ENCODE data around the gene RXRA. TPM values are rescaled to one million over a fixed set of nuclear protein-coding genes. Genes with fewer than 3 reads are reported as not detected.
A peak's percentile ranks its signal among the peaks of the same experiment; 100 is the strongest.

The RXRA gene
- total and polyA plus RNA-seq, 10 of the 15 experiments (the other 5 are each of a cell fraction or from before 2014, with no cell fraction given): 0.89 to 36.8 (median 11.1) TPM

- intact Hi-C loops (cut with micrococcal nuclease; ENCODE audit: unreplicated experiment): loop anchor here (5.0 kb wide), 1 partner anchor 47 kb away; no protein-coding TSS in a partner anchor
- FAIRE-seq: no peak
- H3K79me2 ChIP-seq (ENCODE audit: control insufficient read depth, insufficient read depth, low read length): peaks cover 78% of the 10 kb centered on the region
These were observed 68.8 kb downstream of the RXRA start for GRCh38 chr9:134395002-134395517.

More at GRCh38 chr9:134395002-134395517, 68.8 kb downstream of the RXRA start:
- ChIA-PET POLR2A (interaction anchor here (8.8 kb wide), 1 partner anchor 10 kb away, joined by 88 read pairs; no protein-coding TSS in a partner anchor), SMC1A (ENCODE audit: uncharacterized antibody, unreplicated experiment) (interaction anchor here (1.8 to 2.4 kb wide), 3 partner anchors 9 to 48 kb away, joined by 4 to 21 read pairs (median 7); no protein-coding TSS in a partner anchor), CTCF (interaction anchor here (2.3 kb wide), 1 partner anchor 12 kb away, joined by 9 read pairs; no protein-coding TSS in a partner anchor), RAD21 (ENCODE audit: unreplicated experiment) (interaction anchor here (1.2 to 2.2 kb wide), 5 partner anchors 9 to 48 kb away, joined by 4 to 11 read pairs (median 7); no protein-coding TSS in a partner anchor)
- 87% methylated on average over 16 of the region's 16 CpGs for WGBS (ENCODE audit: insufficient coverage, insufficient replicate concordance, low lambda C conversion rate, missing lambda C conversion rate)
- peaks cover 9% of the 10 kb centered on the region for H3K9me3 ChIP-seq (replicated peaks; ENCODE audit: control insufficient read depth, insufficient read depth, low read length)
- peak overlapping the region; percentile 85 for H3K27ac ChIP-seq (ENCODE audit: control insufficient read depth, insufficient read depth)
- no peaks in the 10 kb centered on the region for H4K20me1 ChIP-seq (ENCODE audit: control insufficient read depth, insufficient read depth)
- H3K9ac ChIP-seq (ENCODE audit: control insufficient read depth, insufficient read depth, low read length): peak overlapping the region; percentile 76; the same call in 1 of the 2 replicates
- peak overlapping the region; percentile 65 for H3K4me3 ChIP-seq
- ATAC-seq (no peak), DNase-seq (ENCODE audit: low read depth, low spot score) (no peak)
- peaks cover 57% of the 10 kb centered on the region for H3K4me1 ChIP-seq (ENCODE audit: control insufficient read depth, insufficient read depth, low read length)
- peak overlapping the region; percentile 95 for H3K4me2 ChIP-seq (ENCODE audit: control insufficient read depth, insufficient read depth)
- no peaks in the 10 kb centered on the region for H3K27me3 ChIP-seq (replicated peaks in 1 of 2; ENCODE audit: control insufficient read depth in 2 of 2, insufficient read depth in 2 of 2, low read length in 1 of 2)
- no peak overlapping the region for H2AFZ ChIP-seq (ENCODE audit: control insufficient read depth, low read depth, low read length)
- TF ChIP-seq, protein P1, sequence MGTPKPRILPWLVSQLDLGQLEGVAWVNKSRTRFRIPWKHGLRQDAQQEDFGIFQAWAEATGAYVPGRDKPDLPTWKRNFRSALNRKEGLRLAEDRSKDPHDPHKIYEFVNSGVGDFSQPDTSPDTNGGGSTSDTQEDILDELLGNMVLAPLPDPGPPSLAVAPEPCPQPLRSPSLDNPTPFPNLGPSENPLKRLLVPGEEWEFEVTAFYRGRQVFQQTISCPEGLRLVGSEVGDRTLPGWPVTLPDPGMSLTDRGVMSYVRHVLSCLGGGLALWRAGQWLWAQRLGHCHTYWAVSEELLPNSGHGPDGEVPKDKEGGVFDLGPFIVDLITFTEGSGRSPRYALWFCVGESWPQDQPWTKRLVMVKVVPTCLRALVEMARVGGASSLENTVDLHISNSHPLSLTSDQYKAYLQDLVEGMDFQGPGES (IDR thresholded peaks at IDR 0.05): no peak
- TF ChIP-seq USF1 (IDR thresholded peaks at IDR 0.05; ENCODE audit: borderline replicate concordance, extremely low read length, insufficient read depth, low read depth, low read length) (no peak), SP1 (IDR thresholded peaks at IDR 0.05; ENCODE audit: low read depth, low read length) (no peak), CBX3 (IDR thresholded peaks at IDR 0.05; ENCODE audit: borderline replicate concordance, low read depth) (no peak), NBN (IDR thresholded peaks at IDR 0.05) (no peak), RFX5 (IDR thresholded peaks at IDR 0.05; ENCODE audit: low read depth, low read length) (no peak), DPF2 (IDR thresholded peaks at IDR 0.05) (no peak)
- peaks cover 3 to 11% of the 10 kb centered on the region in 2 experiments; a peak in 2 of 4 replicates for H3K36me3 ChIP-seq (ENCODE audit: control insufficient read depth in 2 of 2, insufficient read depth in 2 of 2, low read length in 1 of 2)
- no TSS peak for BruUV-seq (replicated peaks)
- in situ Hi-C loops (cut with MboI): no loop called here

Data from GM12878 (cell line).